HG02678 (cell line): Measurements from ENCODE around the gene SLC25A47.
"Not testable (repeated sequence)": the region's sequence is repeated elsewhere in the genome, so short reads cannot be mapped to it uniquely, and the experiment has no call there.

Experiments
- ATAC-seq: cut with Tn5 transposase; IDR thresholded peaks from one replicate; pipeline ENCODE4 v1.9.1; 2021; ENCODE audit warnings: mild to moderate bottlenecking, moderate library complexity; ENCODE audit not compliant: unreplicated experiment

Gene SLC25A47

GRCh38 chr14:100323121-100323941 is at the start of gene SLC25A47:
SLC25A47 (plus strand) TSS chr14:100323339; CDS start chr14:100323415, 76 bp downstream.
- no peak for ATAC-seq

- no peak for ATAC-seq
These were observed 48.9 kb upstream of the SLC25A47 start for GRCh38 chr14:100274250-100274649.

- ATAC-seq = no peak
These were observed 47.9 kb upstream of the SLC25A47 start for GRCh38 chr14:100275214-100275613.

GRCh38 chr14:100278702-100279101 is 44.4 kb upstream of the SLC25A47 start:
- no peak for ATAC-seq

- ATAC-seq = no peak
These were observed 44.0 kb upstream of the SLC25A47 start for GRCh38 chr14:100279133-100279532.

- no peak for ATAC-seq
These were observed 43.6 kb upstream of the SLC25A47 start for GRCh38 chr14:100279563-100279962.

- ATAC-seq = no peak
These were observed 41.7 kb upstream of the SLC25A47 start for GRCh38 chr14:100281286-100282082.

GRCh38 chr14:100282083-100282350 is 41.1 kb upstream of the SLC25A47 start:
- ATAC-seq = no peak

- no peak for ATAC-seq
These were observed 40.2 kb upstream of the SLC25A47 start for GRCh38 chr14:100282766-100283419.

- not testable (repeated sequence) for ATAC-seq
These were observed 39.7 kb upstream of the SLC25A47 start for GRCh38 chr14:100283436-100283835.

- ATAC-seq = no peak
These were observed 38.9 kb upstream of the SLC25A47 start for GRCh38 chr14:100283984-100284881.

GRCh38 chr14:100285021-100285912 is 37.9 kb upstream of the SLC25A47 start:
- peak; percentile 88 for ATAC-seq

- ATAC-seq = no peak
These were observed 37.2 kb upstream of the SLC25A47 start for GRCh38 chr14:100285913-100286400.

- ATAC-seq = no peak
These were observed 36.5 kb upstream of the SLC25A47 start for GRCh38 chr14:100286484-100287191.

GRCh38 chr14:100287202-100287997 is 35.7 kb upstream of the SLC25A47 start:
- ATAC-seq = no peak

GRCh38 chr14:100287998-100288295 is 35.2 kb upstream of the SLC25A47 start:
- ATAC-seq = not testable (repeated sequence)

- ATAC-seq = no peak
These were observed 34.6 kb upstream of the SLC25A47 start for GRCh38 chr14:100288382-100289185.
